Retina (tissue), 1 donor: ENCODE results near the gene PRCD.

ENCODE experiments used
- DNase-seq: peaks from one replicate; pipeline ENCODE4 v3.0.0-alpha.2; 2016

The PRCD gene

GRCh38 chr17:76542566-76542971 lies 2.7 kb downstream of the PRCD start:
- DNase-seq, result no peak

DNA sequence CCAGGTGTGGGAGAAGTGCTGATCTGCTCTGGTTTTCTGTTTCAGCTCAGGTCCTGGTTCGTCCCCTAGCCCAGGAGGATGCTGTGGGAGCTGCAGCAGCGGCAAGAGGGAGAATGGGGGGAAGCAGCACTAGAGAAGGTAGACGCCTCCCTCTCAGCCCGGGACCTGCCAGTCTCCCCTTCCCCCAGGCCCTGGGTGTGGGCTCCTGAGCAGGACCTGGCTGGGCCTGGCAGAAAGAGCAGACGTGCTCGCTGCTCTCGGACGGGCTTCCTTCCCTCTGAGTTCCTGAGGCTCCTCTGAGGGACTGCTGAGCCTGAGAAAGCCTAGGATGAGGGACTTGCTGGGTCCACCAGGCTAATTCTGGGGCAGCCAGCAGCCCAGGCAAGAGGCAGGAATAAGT lies 3.1 kb downstream of the PRCD start:
- DNase-seq, result no peak

DNA sequence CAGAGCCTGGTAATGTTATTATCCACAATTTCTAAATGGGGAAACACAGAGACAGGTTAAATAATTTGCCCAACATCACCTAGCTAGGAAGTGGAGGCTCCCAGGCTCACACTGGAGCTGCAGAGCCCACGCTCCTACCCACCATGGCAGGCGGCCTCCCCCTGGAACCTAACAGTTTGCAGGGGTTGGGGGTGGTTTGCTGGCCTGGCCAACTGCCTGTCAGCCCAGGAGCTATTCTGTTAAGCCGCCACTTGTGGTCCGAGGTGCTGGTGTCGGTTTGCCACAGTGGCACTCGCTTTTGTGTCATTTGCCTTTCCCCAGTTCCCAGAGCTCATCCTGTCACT lies 3.6 kb downstream of the PRCD start:
- no peak for DNase-seq

GRCh38 chr17:76543826-76544545 lies 4.1 kb downstream of the PRCD start:
- DNase-seq, result peak; percentile 80

- peak; percentile 70 for DNase-seq
Observed at GRCh38 chr17:76544546-76545365, 4.9 kb downstream of the PRCD start.

DNA sequence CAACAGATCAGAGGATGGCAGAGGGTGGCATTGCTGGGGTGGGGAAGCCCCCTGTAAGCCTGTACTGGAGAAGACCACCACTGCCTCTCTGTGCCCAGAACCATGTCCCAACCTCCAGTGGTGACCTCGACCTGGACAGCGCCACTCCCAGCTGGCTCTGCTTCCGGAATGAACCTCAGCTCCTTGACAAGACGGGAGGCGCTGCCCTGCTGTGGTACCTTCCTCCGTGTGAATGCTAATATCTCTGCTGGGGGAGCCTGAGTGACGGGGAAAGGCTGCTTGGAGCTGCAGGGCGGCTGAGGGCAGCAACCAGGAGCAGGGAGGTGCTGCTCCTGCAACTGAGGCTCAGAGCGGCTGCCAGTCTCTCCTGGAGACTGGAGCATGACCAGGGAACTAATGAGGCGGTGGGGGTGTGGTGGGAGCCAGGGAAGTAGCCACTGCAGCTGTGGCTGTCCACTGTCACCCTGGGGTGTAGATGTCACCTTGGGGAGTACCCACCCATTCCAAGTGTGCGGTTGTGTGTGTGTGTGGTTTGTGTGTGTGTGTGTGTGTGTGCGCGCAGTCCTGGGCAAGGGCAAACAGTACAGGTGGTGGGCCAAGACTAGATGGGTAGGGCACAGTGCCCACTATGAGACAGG lies 6.2 kb downstream of the PRCD start:
- DNase-seq, result no peak

DNA sequence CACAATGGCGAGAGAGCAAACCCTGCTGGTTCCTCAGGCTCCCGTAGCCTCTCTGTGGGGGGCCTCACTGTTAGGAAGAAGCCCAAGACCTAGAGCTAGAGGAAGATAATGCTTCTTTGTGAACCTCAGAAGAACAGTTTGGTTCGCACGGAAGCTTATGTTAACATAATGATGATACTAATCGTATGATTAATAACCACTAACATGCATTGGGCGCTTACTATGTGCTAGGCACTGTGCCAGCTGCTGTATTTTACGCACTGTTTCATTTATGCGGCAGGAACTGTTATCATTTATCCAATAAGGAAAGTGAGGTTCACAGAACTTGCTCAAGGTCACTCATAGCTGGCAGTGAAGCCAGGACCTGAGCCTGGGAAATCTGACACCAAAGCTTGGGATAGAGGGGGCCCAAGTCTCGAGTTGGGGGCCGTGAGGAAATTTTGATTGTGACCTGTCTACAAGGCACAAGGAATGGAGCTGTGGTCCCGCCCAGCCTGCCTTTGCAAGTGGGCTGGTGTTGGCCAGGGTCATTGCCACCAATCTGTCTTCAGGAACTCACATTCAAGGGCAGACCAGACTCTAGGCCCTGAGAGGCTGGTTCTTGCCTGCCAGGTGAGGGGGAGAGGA lies 6.8 kb downstream of the PRCD start:
- no peak for DNase-seq

DNA sequence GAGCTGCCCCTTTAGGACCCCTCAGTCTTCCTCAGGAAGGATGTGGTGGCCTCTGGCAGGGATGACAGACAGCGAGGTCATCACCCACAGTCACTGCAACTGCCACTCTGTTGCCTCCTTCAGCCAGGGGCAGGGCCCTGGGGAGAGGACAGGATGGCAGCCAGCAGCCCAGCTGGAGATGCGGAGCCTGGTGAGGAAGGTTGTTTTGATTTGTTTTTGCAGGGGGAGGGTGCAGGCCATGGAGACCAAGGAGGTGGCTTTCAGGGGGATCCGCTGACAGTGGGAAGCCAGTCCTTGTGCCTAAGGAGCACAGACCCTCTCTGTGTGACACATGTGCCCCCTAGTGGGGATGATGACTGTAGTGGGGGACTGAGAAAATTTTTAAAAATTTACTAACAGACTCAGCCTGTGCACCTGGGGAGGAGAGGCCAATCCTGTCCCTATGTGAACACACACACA lies 7.4 kb downstream of the PRCD start:
- peak; percentile 80 for DNase-seq

GRCh38 chr17:76547642-76548202 lies 7.9 kb downstream of the PRCD start:
- DNase-seq, result no peak

DNA sequence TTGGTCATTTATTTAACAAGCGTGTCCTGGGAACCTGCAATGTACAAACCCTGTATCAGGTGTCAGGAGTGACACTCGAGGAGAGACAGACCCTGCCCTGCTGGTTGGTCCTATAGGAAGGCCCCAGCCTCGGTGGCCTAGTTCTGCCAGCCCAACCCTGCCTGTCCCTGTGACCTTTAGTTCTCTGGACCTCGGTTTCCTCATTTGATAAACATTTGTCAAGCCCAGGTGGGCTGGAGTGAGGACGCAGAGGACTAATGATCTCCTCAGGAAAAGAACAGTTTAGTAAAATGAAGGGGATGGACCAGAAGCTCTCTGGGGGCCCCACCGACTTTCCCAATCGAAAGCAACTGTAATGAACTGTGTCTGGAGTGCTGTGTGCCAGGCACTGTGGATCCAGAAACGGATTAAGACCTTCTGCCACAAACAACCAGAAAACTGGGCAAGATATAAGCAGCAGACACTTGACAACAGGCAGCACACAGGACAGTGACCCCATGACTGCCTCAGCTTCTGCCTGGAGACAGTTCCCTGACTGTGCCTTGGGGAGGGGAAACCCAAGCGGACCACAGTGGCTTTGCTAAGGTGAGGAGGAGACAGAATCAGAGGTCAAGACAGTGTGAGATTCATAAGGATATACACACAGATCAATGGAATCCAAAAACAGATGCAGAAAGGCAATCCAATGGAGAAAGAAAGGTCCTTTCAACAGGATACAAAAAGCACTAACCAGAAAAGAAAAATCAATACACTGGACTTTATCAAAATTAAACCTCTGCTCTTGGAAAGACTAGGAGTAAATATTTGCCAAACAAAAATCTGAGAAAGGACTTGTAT lies 8.8 kb downstream of the PRCD start:
- DNase-seq, result no peak

DNA sequence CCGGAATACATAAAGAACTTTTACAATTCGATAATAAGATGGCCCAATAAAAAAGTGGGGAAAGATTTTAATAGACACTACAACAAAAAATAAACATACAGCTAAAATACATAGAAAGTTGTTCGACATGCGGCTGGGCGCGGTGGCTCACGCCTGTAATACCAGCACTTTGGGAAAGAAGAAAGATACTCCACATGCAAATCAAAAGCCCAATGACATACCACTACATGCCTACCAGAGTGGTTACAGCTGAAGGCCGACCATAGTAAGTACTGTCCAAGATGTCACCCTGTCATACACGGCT lies 9.3 kb downstream of the PRCD start:
- DNase-seq, result no peak

DNA sequence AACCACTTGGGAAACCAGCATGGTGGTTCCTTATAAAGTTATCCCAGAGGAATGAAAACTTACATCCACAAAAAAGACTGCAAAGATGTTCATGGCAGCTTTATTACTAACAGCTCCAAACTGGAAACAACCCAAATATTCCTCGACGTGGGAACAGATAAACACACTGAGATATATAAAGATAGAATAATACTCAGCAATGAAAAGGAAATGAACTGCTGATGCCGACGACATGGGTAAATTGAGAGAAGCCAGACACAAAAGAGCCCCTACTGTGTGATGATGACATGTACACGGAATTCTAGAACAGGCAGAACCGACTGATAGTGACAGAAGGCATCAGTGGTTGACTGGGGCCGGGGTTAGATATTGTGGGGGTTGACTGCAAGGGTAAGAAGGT lies 9.7 kb downstream of the PRCD start:
- no peak for DNase-seq

GRCh38 chr17:76550712-76551615 lies 11.1 kb downstream of the PRCD start:
- DNase-seq, result no peak

DNA sequence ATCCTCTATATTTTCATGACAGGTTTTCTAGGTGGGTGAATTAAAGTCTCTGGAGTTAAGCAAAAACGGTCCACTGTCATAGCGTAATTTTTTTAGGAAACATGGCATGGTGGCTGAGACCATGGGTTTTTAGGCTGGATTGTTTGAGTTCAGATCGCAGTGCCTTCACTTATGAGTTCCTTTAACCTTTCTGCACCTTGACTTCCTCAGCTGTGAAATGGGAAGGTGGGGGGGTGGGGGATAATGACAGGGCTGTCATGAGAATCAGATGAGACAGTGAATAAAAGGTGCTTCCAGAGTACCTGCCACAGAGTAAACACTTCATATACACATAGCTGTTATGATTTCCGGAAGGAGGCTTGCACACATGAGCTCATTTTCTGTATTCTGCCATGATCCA lies 11.8 kb downstream of the PRCD start:
- DNase-seq, result no peak

DNA sequence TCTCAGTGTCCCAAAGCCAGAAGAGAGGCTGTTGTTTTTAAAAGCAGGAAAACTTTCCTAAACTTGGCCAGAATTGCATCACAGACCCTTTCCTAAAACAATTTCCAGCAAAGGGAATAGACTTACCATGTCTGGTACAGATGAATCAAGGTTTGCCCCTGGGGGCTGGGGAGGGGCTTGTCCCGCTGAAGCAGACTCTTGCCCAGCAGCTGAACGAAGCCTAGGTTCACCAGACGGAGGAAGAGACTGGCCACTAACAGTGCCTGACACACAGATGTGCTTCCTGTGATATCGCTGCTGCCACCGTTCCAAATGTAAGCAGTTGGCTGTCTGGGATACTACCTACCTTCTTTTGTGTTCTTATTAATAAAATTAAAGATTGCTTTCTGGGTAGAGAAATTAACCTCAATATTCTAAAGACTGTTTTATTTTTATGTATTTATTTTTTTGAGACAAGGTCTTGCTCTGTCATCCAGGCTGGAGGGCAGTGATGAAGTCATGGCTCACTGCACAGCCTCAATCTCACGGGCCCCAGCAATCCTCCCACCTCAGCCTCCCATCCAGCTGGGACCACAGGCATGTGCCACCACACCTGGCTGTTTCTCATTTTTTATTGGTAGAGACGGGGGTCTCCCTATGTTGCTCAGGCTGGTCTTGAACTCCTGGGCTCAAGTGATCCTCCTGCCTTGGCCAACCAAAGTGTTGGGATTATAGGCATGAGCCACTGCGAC lies 13.5 kb downstream of the PRCD start:
- DNase-seq, result no peak

DNA sequence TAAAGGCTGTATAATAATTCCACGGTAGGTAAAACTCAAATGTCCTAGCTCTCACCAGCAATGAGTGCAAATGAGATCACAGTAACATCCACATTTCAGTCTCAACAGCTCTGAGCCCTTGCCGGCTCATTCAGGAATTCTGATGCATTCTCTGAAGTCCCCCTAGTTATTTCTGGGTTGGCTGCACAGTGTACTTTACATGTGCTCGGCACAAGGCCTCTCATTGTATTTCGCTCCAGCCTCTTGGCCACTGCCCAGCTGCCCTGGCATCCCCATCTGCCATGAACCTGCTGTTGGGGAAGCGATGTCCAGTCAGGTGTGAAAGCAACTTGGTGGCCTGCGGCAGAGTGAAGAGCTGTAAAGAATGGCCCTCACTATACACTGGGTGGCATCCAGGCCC lies 14.3 kb downstream of the PRCD start:
- DNase-seq, result no peak

DNA sequence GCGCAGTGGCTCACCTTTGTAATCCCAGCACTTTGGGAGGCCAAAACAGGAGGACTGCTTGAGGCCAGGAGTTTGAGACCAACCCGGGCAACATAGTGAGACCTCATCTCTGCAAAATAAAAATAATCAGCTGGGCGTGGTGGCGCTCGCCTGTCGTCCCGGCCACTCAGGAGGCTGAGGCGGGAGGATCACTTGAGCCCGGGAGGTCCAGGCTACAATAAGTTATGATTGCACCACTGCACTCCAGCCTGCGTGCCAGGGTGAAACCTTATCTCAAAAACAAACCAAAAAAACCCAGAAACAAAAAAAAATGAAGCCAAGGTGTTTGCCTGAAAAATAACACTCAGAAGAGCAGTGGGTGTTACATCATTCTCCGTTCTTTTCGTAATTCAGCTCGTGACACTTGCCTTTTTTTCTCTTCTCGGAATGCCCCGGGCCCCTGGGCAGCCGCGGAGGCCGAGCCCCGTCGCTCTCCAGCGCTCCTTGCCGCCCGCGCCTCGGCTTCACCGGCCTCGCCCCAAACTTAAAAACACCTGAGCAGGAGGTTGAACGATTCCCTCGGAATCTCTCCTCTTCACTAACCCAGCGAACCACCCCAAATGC lies 17.0 kb downstream of the PRCD start:
- DNase-seq, result no peak

- peak; percentile 98 for DNase-seq
Observed at GRCh38 chr17:76557368-76558197, 17.7 kb downstream of the PRCD start.
